Type B pancreatic cell (in vitro differentiated cells): ENCODE results near the gene EHD3. TPM values are rescaled to one million over a fixed set of nuclear protein-coding genes. Genes with fewer than 3 reads are reported as not detected.

Source experiments
- DNase-seq: peaks from one replicate; pipeline ENCODE4 v3.0.0; 2021; ENCODE audit warnings: mixed read lengths; ENCODE audit not compliant: unreplicated experiment; ENCODE audit errors: extremely low spot score
- H3K27ac Mint-ChIP-seq: 2 replicates; pipeline ENCODE4 v1.8.0; 2021; ENCODE audit warnings: mild to moderate bottlenecking, mixed read lengths
- H3K27me3 Mint-ChIP-seq: 2 replicates; pipeline ENCODE4 v1.8.0; 2021; ENCODE audit warnings: mixed read lengths
- H3K36me3 Mint-ChIP-seq: 2 replicates; pipeline ENCODE4 v1.8.0; 2021; ENCODE audit warnings: mixed read lengths
- H3K4me1 Mint-ChIP-seq: one replicate; pipeline ENCODE4 v1.8.0; 2021; ENCODE audit warnings: mixed read lengths; ENCODE audit not compliant: unreplicated experiment
- H3K4me3 Mint-ChIP-seq: 2 replicates; pipeline ENCODE4 v1.8.0; 2021; ENCODE audit warnings: mild to moderate bottlenecking, mixed read lengths
- H3K9me3 Mint-ChIP-seq: 2 replicates; pipeline ENCODE4 v1.8.0; 2021; ENCODE audit warnings: mixed read lengths
- CTCF ChIP-seq: fragments of 200-600 bp; sonication (generic); conservative IDR thresholded peaks from 2 replicates; pipeline ENCODE4 v1.5.0; 2021; ENCODE audit warnings: antibody characterized with exemption, mild to moderate bottlenecking
- total RNA-seq: library from RNA; stranded (reverse); gene quantifications from 2 replicates; pipeline ENCODE4 v1.2.1, GENCODE V29; 2021; ENCODE audit warnings: low replicate concordance

The EHD3 gene
- total RNA-seq, 1 donor from 2014 or later = 8.9 TPM

DNA sequence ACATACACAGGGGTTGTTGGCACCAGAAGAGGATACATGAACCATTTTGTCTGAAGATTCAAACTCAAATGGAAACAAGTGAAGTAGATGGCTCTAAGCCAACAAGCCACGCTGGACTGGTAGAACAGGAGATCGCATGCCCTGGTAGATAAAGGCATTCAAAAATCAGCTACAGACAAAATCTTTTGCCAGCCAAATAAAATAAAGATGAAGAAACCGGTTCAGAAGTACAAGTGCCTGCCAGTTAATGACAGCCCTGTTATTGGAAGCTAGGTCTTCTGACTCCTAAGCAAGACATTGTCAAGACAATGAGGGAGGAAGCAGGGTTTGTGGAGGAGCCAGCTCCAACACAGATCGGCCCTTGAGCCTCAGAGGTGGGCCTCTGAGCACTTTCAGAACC lies 52.3 kb downstream of the EHD3 start:
- H3K9me3 Mint-ChIP-seq = no peaks in the 10 kb centered on the region
- peaks cover 3% of the 10 kb centered on the region for H3K36me3 Mint-ChIP-seq
- TF ChIP-seq CTCF = no peak
- H3K4me1 Mint-ChIP-seq = peaks cover 26% of the 10 kb centered on the region
- DNase-seq = no peak
- H3K27me3 Mint-ChIP-seq = no peaks in the 10 kb centered on the region
- no peak overlapping the region for H3K27ac Mint-ChIP-seq
- H3K4me3 Mint-ChIP-seq = no peak overlapping the region

DNA sequence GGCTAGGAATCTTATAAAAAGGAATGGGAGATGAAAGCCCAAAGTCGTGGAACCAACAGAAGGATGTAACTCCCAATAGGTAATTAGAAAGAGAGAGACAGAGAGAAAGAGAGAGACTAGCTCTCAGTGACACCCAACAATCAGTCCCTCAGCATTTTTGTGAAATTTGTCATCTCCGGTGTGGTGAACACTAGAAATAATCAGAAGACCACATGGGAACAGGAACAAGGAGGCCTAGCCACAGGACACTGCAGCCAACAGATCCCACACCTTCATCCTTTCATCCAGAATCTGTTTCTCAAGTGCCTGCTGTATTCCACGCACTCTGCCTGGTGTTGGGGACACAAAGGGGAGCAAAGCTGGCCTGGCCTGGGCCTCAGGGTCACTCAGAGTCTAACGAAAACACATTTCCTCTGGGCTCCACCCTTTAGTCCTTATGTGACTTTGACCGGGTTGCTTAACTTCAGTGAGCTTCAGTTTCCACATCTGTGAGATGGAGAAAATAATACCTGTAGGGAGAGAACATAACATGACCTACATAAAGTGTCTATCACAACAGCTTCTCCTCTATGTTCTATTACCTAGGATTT lies 53.1 kb downstream of the EHD3 start:
- no peak for TF ChIP-seq CTCF
- H3K27me3 Mint-ChIP-seq = no peaks in the 10 kb centered on the region
- H3K27ac Mint-ChIP-seq = no peak overlapping the region
- no peak overlapping the region for H3K4me3 Mint-ChIP-seq
- H3K9me3 Mint-ChIP-seq = no peaks in the 10 kb centered on the region
- H3K4me1 Mint-ChIP-seq = peaks cover 26% of the 10 kb centered on the region
- peaks cover 3% of the 10 kb centered on the region for H3K36me3 Mint-ChIP-seq
- DNase-seq = no peak

DNA sequence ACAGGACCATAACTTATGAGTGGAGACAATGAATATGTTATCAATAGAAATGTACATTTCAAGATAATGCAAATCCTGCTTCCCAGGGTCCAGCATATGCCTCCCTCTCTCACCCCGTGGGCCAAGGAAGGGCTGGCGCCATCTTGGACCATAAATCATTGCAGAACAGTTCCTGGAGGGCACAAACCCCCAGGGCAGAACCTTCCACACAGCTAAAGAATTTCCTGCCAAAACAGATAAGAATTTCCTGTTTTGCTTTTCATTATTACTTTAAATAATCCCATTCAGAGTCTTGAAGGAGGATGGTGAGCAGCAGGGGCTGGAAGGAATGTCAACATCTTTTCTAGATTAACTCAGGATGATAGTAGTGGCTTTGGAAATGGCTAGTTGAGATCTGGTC lies 53.7 kb downstream of the EHD3 start:
- H3K27ac Mint-ChIP-seq = no peak overlapping the region
- peaks cover 3% of the 10 kb centered on the region for H3K9me3 Mint-ChIP-seq
- H3K4me1 Mint-ChIP-seq = peaks cover 24% of the 10 kb centered on the region
- no peaks in the 10 kb centered on the region for H3K27me3 Mint-ChIP-seq
- H3K4me3 Mint-ChIP-seq = no peak overlapping the region
- peaks cover 3% of the 10 kb centered on the region for H3K36me3 Mint-ChIP-seq
- no peak for DNase-seq
- no peak for TF ChIP-seq CTCF

DNA sequence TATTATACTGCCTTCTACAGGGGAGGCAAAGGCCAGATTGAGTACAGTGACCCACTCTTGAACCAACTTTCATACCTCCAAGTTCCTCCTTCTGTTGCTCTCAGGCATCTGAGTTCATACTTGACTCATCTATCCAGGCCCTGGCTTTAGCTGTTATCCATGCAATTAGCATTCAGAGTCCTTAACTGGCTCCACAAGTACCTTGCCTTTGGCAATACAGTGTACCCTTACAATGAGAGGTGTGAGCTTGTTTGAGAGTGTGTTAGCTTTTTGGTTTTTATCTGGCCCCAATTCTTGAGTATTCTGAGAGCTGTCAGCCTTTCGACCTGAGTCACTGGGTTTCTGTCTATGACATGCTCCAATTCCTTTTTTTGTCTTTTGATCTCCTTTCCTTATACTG lies 60.2 kb downstream of the EHD3 start:
- peaks cover 3% of the 10 kb centered on the region for H3K9me3 Mint-ChIP-seq
- H3K27ac Mint-ChIP-seq = no peak overlapping the region
- H3K27me3 Mint-ChIP-seq = peaks cover 4% of the 10 kb centered on the region
- H3K4me3 Mint-ChIP-seq = no peak overlapping the region
- no peaks in the 10 kb centered on the region for H3K36me3 Mint-ChIP-seq
- H3K4me1 Mint-ChIP-seq = peaks cover 6% of the 10 kb centered on the region
- no peak for DNase-seq
- no peak for TF ChIP-seq CTCF

DNA sequence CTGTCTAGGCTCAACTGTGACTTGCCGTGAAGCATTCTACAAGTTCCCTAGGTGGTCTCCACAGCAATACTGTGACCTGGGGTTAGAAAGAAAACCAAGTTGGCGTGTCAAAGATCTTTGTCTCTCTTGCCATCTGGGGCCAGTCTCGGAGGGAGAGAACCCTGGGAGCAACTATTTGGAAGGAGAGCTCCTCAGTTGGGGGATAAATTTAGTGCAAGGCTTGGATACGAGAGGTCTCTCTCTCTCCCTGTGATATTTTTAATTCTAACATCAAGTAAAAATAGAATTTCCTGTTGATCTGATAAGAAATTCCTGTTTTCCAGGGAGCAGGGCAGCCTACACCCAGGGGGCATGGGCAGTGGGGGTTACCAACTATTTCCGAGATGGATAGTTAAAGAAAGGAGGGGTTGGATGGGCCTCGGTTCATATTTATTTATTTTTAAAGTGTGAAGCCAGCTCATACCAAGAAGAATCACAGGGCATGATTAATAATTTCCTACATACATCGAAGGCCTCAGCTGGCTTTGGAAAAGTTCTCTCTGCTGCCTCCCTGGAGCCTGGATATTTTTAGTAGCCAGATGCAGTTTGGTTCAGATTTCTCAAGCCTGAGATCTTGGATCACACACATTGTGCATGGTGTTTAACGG lies 62.8 kb downstream of the EHD3 start:
- Mint-ChIP-seq H3K27ac (no peak overlapping the region), H3K4me1 (peaks cover 6% of the 10 kb centered on the region), H3K4me3 (no peak overlapping the region), H3K27me3 (peaks cover 11% of the 10 kb centered on the region), H3K9me3 (peaks cover 3% of the 10 kb centered on the region), H3K36me3 (no peaks in the 10 kb centered on the region)
- no peak for DNase-seq
- no peak for TF ChIP-seq CTCF
